Measurements from ENCODE around the gene LPIN3. TPM values are rescaled to one million over a fixed set of nuclear protein-coding genes. Genes with fewer than 3 reads are reported as not detected.

The LPIN3 gene
- total RNA-seq (2012; rRNA removed) (1.7 and 2.3 TPM in 2 replicates), polyA plus RNA-seq (2012; rRNA removed) (6.1 and 8.3 TPM in 2 replicates), Bru-seq, nascent RNA (percentile 38 among the genes with signal in this experiment), BruChase-seq, experiment 1, labeled RNA remaining after a 6-hour chase (percentile 42 among the genes with signal in this experiment), BruChase-seq, experiment 2, labeled RNA remaining after a 2-hour chase (percentile 40 among the genes with signal in this experiment)
- polyA plus RNA-seq (2012; cell fraction: cytosol; rRNA removed): 1.7 and 3.0 TPM in 2 replicates
- polyA plus RNA-seq (2012; cell fraction: nucleus; rRNA removed; ENCODE audit: low replicate concordance): 52.7 and 87.4 TPM in 2 replicates
- long read RNA-seq, partial matches to known transcripts: 0 of 4 reads
- long read RNA-seq, other reads (novel, unspliced or antisense): 4 of 4 reads

GRCh38 chr20:41340327-41341055 lies at the start of gene LPIN3:
TSS of gene LPIN3 (plus strand) at chr20:41340821. CDS start at chr20:41345804, 4,983 bp downstream.
- dilution Hi-C loops (cut with HindIII; ENCODE audit: low sequenced_read_pairs, unreplicated experiment): no loop called here
- Histone ChIP-seq H3K4me2 (ENCODE audit: low read depth, low read length) (peak within 1 kb of the TSS; percentile 63), H3K18ac (ENCODE audit: low read depth, low read length) (peak within 1 kb of the TSS; percentile 17; the same call in 1 of the 2 replicates), H2BK15ac (ENCODE audit: low read depth, low read length) (peak within 1 kb of the TSS; percentile 8; the same call in 1 of the 3 replicates), H3K23ac (ENCODE audit: low read depth, low read length) (no peak within 1 kb of the TSS), H3K79me1 (ENCODE audit: low read depth in 1 of 2, low read length in 2 of 2) (peaks cover 0 to 6% of the 10 kb centered on the region in 2 experiments; a peak in 1 of 4 replicates), H3K27ac (ENCODE audit: insufficient read depth, low read length) (peak within 1 kb of the TSS; percentile 14; the same call in 1 of the 2 replicates), H4K5ac (ENCODE audit: low read depth, low read length) (peak within 1 kb of the TSS; percentile 55), H3K4me3 (ENCODE audit: insufficient read depth, low read depth, low read length) (peak within 1 kb of the TSS; percentile 32), H3K9me1 (ENCODE audit: insufficient read depth, low read length) (no peaks in the 10 kb centered on the region), H2BK20ac (ENCODE audit: low read depth, low read length) (no peak within 1 kb of the TSS), H3K9ac (ENCODE audit: low read depth, low read length) (peak within 1 kb of the TSS; percentile 49), H2AK5ac (ENCODE audit: low read depth, low read length) (peak within 1 kb of the TSS; percentile 72), H3K9me3 (ENCODE audit: control insufficient read depth, insufficient read depth, low read length) (no peaks in the 10 kb centered on the region), H3K56ac (ENCODE audit: extremely low read depth, insufficient read depth, low read length) (no peak within 1 kb of the TSS; the same call in 1 of the 2 replicates), H3K27me3 (ENCODE audit: control insufficient read depth, insufficient read depth, low read length) (no peaks in the 10 kb centered on the region), H3K36me3 (ENCODE audit: control insufficient read depth, insufficient read depth, low read length) (no peaks in the 10 kb centered on the region), H3K14ac (replicated peaks; ENCODE audit: low read depth, low read length) (peak within 1 kb of the TSS; percentile 67), H4K8ac (ENCODE audit: low read depth in 2 of 2, low read length in 2 of 2) (peak within 1 kb of the TSS; percentile 71 to 94; a peak in 3 of 4 replicates), H2BK120ac (ENCODE audit: low read depth, low read length) (peak within 1 kb of the TSS; percentile 17; the same call in 1 of the 2 replicates), H4K91ac (ENCODE audit: insufficient read depth, low read depth, low read length) (peak within 1 kb of the TSS; percentile 50; the same call in 1 of the 2 replicates), H2BK5ac (ENCODE audit: low read depth, low read length, poor library complexity, severe bottlenecking) (no peak within 1 kb of the TSS), H3K4ac (ENCODE audit: low read depth, low read length) (peak within 1 kb of the TSS; percentile 64), H4K20me1 (ENCODE audit: insufficient read depth, low read length) (no peaks in the 10 kb centered on the region), H2AK9ac (replicated peaks; ENCODE audit: low read depth, low read length, poor library complexity) (peak within 1 kb of the TSS; percentile 66), H2AFZ (replicated peaks; ENCODE audit: low read length, poor library complexity) (peak within 1 kb of the TSS; percentile 83), H3K4me1 (ENCODE audit: control insufficient read depth, insufficient read depth, low read length) (peaks cover 8% of the 10 kb centered on the region)
- POLR2A ChIA-PET (ENCODE audit: unreplicated experiment): interaction anchor here (0.6 kb wide), 1 partner anchor 189 kb away, joined by 3 read pairs; no protein-coding TSS in a partner anchor
- peak; percentile 47; the same call in 1 of the 2 replicates for TF ChIP-seq MAZ (IDR thresholded peaks at IDR 0.05; ENCODE audit: borderline replicate concordance, low read depth, low read length)
- TF ChIP-seq RAD21 (IDR thresholded peaks at IDR 0.05; ENCODE audit: low read length): peak; percentile 29; the same call in 1 of the 2 replicates
- no peak for TF ChIP-seq USF2 (IDR thresholded peaks at IDR 0.05; ENCODE audit: low read depth, low read length)
- in situ Hi-C loops (cut with MboI; ENCODE audit: low sequenced_read_pairs): loop anchor here (5.0 to 10.0 kb wide), 2 partner anchors 163 to 366 kb away; no protein-coding TSS in a partner anchor
- ATAC-seq (ENCODE audit: low read depth) (peak; percentile 89), DNase-seq (peak; percentile 63)
- CTCF ChIA-PET: interaction anchor here (0.7 to 2.1 kb wide), 8 partner anchors 10 to 206 kb away, joined by 3 to 12 read pairs (median 6); no protein-coding TSS in a partner anchor
- no TSS peak for BruUV-seq (replicated peaks)
- intact Hi-C loops (cut with micrococcal nuclease): loop anchor here (1.0 to 10.0 kb wide), 7 partner anchors 71 to 372 kb away; no protein-coding TSS in a partner anchor
- WGBS, 2 experiments (ENCODE audit: extremely low coverage in 2 of 2, insufficient read length in 1 of 2): 8% methylated on average over 17 of the region's 33 CpGs; no CpG with 5 or more reads in 1 of the 2 experiments

Data from IMR-90 (cell line).